A673 (cell line): ENCODE data around the gene SHISA9. TPM values are rescaled to one million over a fixed set of nuclear protein-coding genes. Genes with fewer than 3 reads are reported as not detected.

ENCODE experiments used
- BruUV-seq: library from RNA; stranded (reverse); fragments of 400-500 nt; replicated peaks from 2 replicates; lab custom pipeline; 2021; lab: Mats Ljungman, UMichigan
- CTCF ChIA-PET: fragments of 300-600 bp; sonication (Branson Sonifier 250); formaldehyde crosslinking; loops from one replicate; lab custom pipeline; 2022; ENCODE audit warnings: antibody characterized with exemption; lab: Charles Lee
- POLR2A ChIA-PET: fragments of 300-600 bp; sonication (Branson Sonifier 250); formaldehyde crosslinking; loops from one replicate; lab custom pipeline; 2022; ENCODE audit warnings: antibody characterized with exemption; ENCODE audit not compliant: low non-redundant PET; lab: Charles Lee
- DNase-seq: peaks from one replicate; pipeline ENCODE4 v3.0.0-alpha.2; 2015; ENCODE audit warnings: low spot score
- H3K27ac ChIP-seq: fragments of 200-600 bp; sonication (generic); 2 replicates; pipeline ENCODE4 v1.5.1; 2016; ENCODE audit warnings: mixed run types, low read depth, mild to moderate bottlenecking, mixed read lengths, antibody characterized with exemption, low read length; ENCODE audit not compliant: poor library complexity, severe bottlenecking
- H3K27me3 ChIP-seq: fragments of 200-600 bp; sonication (generic); replicated peaks from 2 replicates; pipeline ENCODE4 v1.6.1; 2017; ENCODE audit warnings: mixed run types, low read depth, mild to moderate bottlenecking, mixed read lengths, antibody characterized with exemption, low read length; ENCODE audit not compliant: insufficient read depth, poor library complexity
- H3K36me3 ChIP-seq: fragments of 200-600 bp; sonication (generic); 2 replicates; pipeline ENCODE4 v1.6.1; 2016; ENCODE audit warnings: mixed run types, mild to moderate bottlenecking, mixed read lengths, antibody characterized with exemption, low read length; ENCODE audit not compliant: insufficient read depth, poor library complexity, severe bottlenecking
- H3K4me1 ChIP-seq: fragments of 200-600 bp; sonication (generic); 2 replicates; pipeline ENCODE4 v1.6.1; 2017; ENCODE audit warnings: mixed run types, mild to moderate bottlenecking, mixed read lengths, antibody characterized with exemption, low read length; ENCODE audit not compliant: insufficient read depth, poor library complexity, severe bottlenecking
- H3K4me3 ChIP-seq: fragments of 200-600 bp; sonication (generic); 2 replicates; pipeline ENCODE4 v1.5.1; 2016; ENCODE audit warnings: low read depth, mixed run types, mild to moderate bottlenecking, mixed read lengths, low read length; ENCODE audit not compliant: poor library complexity, severe bottlenecking
- H3K9me3 ChIP-seq: fragments of 200-600 bp; sonication (generic); 2 replicates; pipeline ENCODE4 v1.6.1; 2016; ENCODE audit warnings: mixed run types, low read depth, mild to moderate bottlenecking, mixed read lengths, antibody characterized with exemption, low read length; ENCODE audit not compliant: poor library complexity, severe bottlenecking
- EZH2 ChIP-seq: fragments of 200-600 bp; sonication (generic); IDR thresholded peaks from 2 replicates; pipeline ENCODE4 v1.6.1; 2017; ENCODE audit warnings: borderline replicate concordance, low read depth, mild to moderate bottlenecking, mixed read lengths, antibody characterized with exemption, low read length; ENCODE audit not compliant: poor library complexity, severe bottlenecking
- intact Hi-C: fragments of 100-400 bp; cut with micrococcal nuclease; formaldehyde crosslinking; loops from one replicate; pipeline ENCODE4 v1.10.0; 2022; ENCODE audit not compliant: unreplicated experiment
- total RNA-seq: library from RNA; stranded (reverse); gene quantifications from 2 replicates; pipeline ENCODE4 v1.2.3, GENCODE V29; 2021
- TF ChIP-seq, protein P1 (sequence below): fragments of 300-800, 200-600 bp; sonication (generic); conservative IDR thresholded peaks from 2 replicates; pipeline ENCODE4 v1.5.1; 2017; ENCODE audit warnings: low read depth, mild to moderate bottlenecking, antibody characterized with exemption, low read length, moderate library complexity, mixed read lengths

SHISA9 gene
- total RNA-seq, 1 experiment from 2014 or later: not detected

DNA sequence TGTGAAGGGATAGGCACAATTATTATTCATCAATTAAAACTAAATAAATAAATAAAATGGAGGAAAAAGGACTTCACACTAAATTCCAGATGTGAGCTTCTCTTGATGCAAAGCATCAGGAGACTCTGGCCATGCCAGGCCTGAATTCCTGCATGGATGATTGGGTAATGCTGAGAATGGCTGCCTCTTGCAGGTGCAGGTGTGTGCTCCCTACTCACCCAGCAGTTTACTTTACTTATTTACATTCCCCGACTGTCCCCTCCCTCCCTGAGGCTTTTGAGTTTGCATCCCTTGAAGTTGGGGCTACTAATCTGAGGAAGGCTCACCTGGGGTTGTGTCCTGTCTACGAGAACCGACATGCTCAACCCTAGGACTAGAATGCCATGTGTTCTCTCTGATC lies 200.4 kb downstream of the SHISA9 start:
- CTCF ChIA-PET: no interaction called here
- intact Hi-C loops: no loop called here
- POLR2A ChIA-PET: no interaction called here
- Histone ChIP-seq H3K27ac (no peak overlapping the region), H3K27me3 (no peaks in the 10 kb centered on the region), H3K4me1 (no peaks in the 10 kb centered on the region), H3K4me3 (no peak overlapping the region), H3K9me3 (peaks cover 34% of the 10 kb centered on the region), H3K36me3 (no peaks in the 10 kb centered on the region)
- no peak for DNase-seq
- TF ChIP-seq, protein P1, sequence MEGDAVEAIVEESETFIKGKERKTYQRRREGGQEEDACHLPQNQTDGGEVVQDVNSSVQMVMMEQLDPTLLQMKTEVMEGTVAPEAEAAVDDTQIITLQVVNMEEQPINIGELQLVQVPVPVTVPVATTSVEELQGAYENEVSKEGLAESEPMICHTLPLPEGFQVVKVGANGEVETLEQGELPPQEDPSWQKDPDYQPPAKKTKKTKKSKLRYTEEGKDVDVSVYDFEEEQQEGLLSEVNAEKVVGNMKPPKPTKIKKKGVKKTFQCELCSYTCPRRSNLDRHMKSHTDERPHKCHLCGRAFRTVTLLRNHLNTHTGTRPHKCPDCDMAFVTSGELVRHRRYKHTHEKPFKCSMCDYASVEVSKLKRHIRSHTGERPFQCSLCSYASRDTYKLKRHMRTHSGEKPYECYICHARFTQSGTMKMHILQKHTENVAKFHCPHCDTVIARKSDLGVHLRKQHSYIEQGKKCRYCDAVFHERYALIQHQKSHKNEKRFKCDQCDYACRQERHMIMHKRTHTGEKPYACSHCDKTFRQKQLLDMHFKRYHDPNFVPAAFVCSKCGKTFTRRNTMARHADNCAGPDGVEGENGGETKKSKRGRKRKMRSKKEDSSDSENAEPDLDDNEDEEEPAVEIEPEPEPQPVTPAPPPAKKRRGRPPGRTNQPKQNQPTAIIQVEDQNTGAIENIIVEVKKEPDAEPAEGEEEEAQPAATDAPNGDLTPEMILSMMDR: no peak
- no peak for TF ChIP-seq EZH2
- BruUV-seq: no TSS peak

DNA sequence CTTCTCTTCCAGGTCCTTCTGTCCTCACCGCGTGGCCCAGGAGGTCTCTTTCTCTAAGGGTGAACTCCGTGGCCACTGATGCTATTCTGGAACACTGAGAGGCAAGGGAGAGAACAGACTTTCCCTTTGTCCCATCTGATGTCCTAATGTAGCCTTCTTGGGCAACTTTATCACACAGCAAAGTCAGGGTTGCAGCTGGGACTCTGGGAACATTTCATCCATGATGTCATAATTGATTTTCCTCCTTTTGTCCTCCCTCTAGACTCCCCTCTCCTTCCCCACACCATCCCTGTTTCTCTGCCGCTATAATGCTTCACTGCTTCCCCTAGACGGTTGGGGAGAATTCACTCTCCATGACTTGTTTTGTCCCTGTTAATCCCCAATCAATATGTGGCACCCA lies 201.0 kb downstream of the SHISA9 start:
- H3K9me3 ChIP-seq: peaks cover 35% of the 10 kb centered on the region
- BruUV-seq: no TSS peak
- DNase-seq: no peak
- H3K4me3 ChIP-seq: no peak overlapping the region
- CTCF ChIA-PET: no interaction called here
- H3K27ac ChIP-seq: no peak overlapping the region
- H3K36me3 ChIP-seq: no peaks in the 10 kb centered on the region
- no peaks in the 10 kb centered on the region for H3K4me1 ChIP-seq
- TF ChIP-seq, protein P1: no peak
- no peak for TF ChIP-seq EZH2
- no peaks in the 10 kb centered on the region for H3K27me3 ChIP-seq
- intact Hi-C loops: no loop called here
- POLR2A ChIA-PET: no interaction called here

DNA sequence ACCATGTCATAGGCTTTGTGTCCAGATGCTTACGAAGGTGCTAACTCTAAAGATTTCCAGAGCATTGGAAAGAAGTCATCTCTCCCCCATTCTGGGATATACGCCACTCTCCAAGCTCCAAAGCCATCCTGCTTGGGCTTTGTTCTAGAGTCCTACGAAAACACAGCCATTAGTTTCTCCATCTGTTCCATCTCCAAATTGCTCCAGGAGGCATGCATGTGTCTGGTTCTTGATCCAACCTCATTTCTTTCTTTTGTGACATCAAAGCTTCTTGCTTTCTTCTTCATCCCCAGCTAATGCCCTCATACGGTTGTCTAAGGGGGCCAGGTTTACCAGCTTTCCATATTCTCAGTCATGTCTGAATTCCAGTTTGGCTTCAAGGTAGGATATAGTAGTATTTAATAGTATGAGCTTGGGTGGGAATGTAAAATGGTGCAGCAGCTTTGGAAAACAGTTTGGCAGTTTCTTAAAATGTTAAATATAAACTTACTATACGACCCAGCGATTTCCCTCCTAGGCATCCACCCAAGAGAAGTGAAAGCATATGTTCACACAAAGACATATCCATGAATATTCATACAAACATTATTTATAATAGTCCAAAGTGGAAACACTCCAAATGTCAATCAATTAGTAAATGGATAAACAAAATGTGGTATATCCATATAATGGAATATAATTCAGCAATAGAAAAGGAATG lies 202.6 kb downstream of the SHISA9 start:
- BruUV-seq: no TSS peak
- Histone ChIP-seq H3K4me1 (no peaks in the 10 kb centered on the region), H3K9me3 (peaks cover 39% of the 10 kb centered on the region), H3K36me3 (no peaks in the 10 kb centered on the region), H3K27me3 (no peaks in the 10 kb centered on the region), H3K27ac (no peak overlapping the region), H3K4me3 (no peak overlapping the region)
- DNase-seq: no peak
- CTCF ChIA-PET: no interaction called here
- no peak for TF ChIP-seq EZH2
- TF ChIP-seq, protein P1: no peak
- intact Hi-C loops: no loop called here
- POLR2A ChIA-PET: no interaction called here
